ENCODE measurements around the gene DOCK1.

DOCK1 gene

GRCh38 chr10:127089446-127089845, 184.2 kb downstream of the DOCK1 start:
- Histone ChIP-seq H3K27me3 (ENCODE audit: insufficient read depth, low read depth) (no peaks in the 10 kb centered on the region), H4K20me1 (ENCODE audit: insufficient read depth) (no peaks in the 10 kb centered on the region), H3K4me3 (IDR thresholded peaks at IDR 0.05; ENCODE audit: insufficient read depth, low read depth, low read length) (no peak overlapping the region), H3K79me2 (ENCODE audit: insufficient read depth, low read depth) (no peaks in the 10 kb centered on the region), H3K9ac (no peak overlapping the region), H3K36me3 (ENCODE audit: insufficient read depth) (no peaks in the 10 kb centered on the region), H3K4me1 (ENCODE audit: low read depth, poor library complexity, severe bottlenecking) (no peaks in the 10 kb centered on the region), H3K27ac (no peak overlapping the region), H2AFZ (ENCODE audit: low read depth) (no peak overlapping the region), H3K4me2 (no peak overlapping the region)
- TF ChIP-seq CTCF (conservative IDR thresholded peaks at IDR 0.05; ENCODE audit: low read depth, low read length) = no peak

DNA sequence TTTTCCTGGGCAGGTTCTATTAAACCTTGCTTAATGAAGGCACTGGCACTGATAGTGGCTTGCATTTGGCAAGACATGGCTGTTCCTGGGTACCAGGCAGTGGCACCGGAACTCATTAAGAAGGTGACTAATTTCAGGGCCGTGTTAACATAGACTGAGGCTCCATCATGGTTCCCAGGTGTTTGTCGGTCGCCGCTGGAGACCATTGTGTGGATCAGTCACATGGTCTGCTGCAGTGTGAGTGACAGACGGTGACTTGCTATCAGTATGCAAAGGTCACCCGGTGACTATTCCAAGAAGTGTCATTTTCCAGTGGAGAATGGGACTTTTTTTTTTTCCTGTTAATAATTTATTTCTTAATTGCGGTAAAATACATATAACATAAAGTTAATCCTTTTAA, 184.9 kb downstream of the DOCK1 start:
- Histone ChIP-seq H4K20me1 (ENCODE audit: insufficient read depth) (no peaks in the 10 kb centered on the region), H3K4me3 (IDR thresholded peaks at IDR 0.05; ENCODE audit: insufficient read depth, low read depth, low read length) (no peak overlapping the region)

DNA sequence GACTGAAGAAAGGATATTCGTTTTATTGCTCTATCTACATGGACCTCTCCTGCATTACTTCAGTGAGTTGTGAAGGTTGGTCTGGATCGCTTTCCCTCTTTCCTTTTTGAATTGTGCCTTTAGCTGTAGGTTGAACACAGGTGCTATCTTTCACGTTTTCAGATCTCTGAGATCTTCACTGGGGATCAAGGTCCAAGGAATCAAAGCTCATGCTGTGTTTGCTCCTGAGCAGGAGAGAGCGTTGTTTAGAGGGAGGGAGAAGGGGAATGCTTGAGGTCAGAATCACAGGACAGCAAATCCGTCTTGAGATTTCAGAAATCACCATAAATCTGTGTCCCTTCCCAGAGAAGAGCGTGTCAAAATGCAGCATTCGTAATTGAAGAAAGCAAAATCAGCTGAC, 186.1 kb downstream of the DOCK1 start:
- no peaks in the 10 kb centered on the region for H3K4me1 ChIP-seq (ENCODE audit: low read depth, poor library complexity, severe bottlenecking)
- no peak overlapping the region for H3K4me2 ChIP-seq
- H3K36me3 ChIP-seq (ENCODE audit: insufficient read depth) = no peaks in the 10 kb centered on the region
- no peaks in the 10 kb centered on the region for H3K79me2 ChIP-seq (ENCODE audit: insufficient read depth, low read depth)
- H2AFZ ChIP-seq (ENCODE audit: low read depth) = no peak overlapping the region
- H3K4me3 ChIP-seq (IDR thresholded peaks at IDR 0.05; ENCODE audit: insufficient read depth, low read depth, low read length) = no peak overlapping the region
- TF ChIP-seq CTCF (conservative IDR thresholded peaks at IDR 0.05; ENCODE audit: low read depth, low read length) = no peak
- H4K20me1 ChIP-seq (ENCODE audit: insufficient read depth) = no peaks in the 10 kb centered on the region
- no peak overlapping the region for H3K9ac ChIP-seq
- no peak overlapping the region for H3K27ac ChIP-seq
- H3K27me3 ChIP-seq (ENCODE audit: insufficient read depth, low read depth) = no peaks in the 10 kb centered on the region

More for the DNA sequence above, 184.9 kb downstream of the DOCK1 start:
- H3K4me1 ChIP-seq (ENCODE audit: low read depth, poor library complexity, severe bottlenecking) = no peaks in the 10 kb centered on the region
- no peaks in the 10 kb centered on the region for H3K79me2 ChIP-seq (ENCODE audit: insufficient read depth, low read depth)
- H3K9ac ChIP-seq = no peak overlapping the region
- H3K27me3 ChIP-seq (ENCODE audit: insufficient read depth, low read depth) = no peaks in the 10 kb centered on the region
- TF ChIP-seq CTCF (conservative IDR thresholded peaks at IDR 0.05; ENCODE audit: low read depth, low read length) = no peak
- no peak overlapping the region for H2AFZ ChIP-seq (ENCODE audit: low read depth)
- H3K36me3 ChIP-seq (ENCODE audit: insufficient read depth) = no peaks in the 10 kb centered on the region
- no peak overlapping the region for H3K4me2 ChIP-seq
- no peak overlapping the region for H3K27ac ChIP-seq

DNA sequence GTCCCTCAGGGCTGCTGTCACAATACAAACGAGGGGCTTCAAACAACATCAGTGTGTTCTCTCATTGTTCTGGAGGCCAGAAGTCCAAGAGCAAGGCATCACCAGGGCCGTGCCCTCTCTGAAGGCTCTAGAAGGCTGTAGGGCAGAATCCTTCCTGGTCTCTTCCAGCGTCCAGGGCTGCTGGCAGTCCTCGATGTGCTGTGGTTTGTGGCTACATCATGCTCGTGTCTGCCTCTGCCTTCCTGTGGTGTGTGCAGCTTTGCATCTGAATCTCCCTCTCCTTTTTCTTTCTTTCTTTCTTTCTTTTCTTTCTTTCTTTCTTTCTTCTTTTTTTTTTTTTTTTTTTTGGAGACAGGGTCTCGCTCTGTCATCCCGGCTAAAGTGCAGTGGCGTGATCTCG, 187.7 kb downstream of the DOCK1 start:
- Histone ChIP-seq H3K9ac (no peak overlapping the region), H3K36me3 (ENCODE audit: insufficient read depth) (no peaks in the 10 kb centered on the region), H2AFZ (ENCODE audit: low read depth) (no peak overlapping the region), H4K20me1 (ENCODE audit: insufficient read depth) (no peaks in the 10 kb centered on the region), H3K79me2 (ENCODE audit: insufficient read depth, low read depth) (no peaks in the 10 kb centered on the region), H3K4me1 (ENCODE audit: low read depth, poor library complexity, severe bottlenecking) (no peaks in the 10 kb centered on the region), H3K4me2 (no peak overlapping the region), H3K27ac (no peak overlapping the region), H3K27me3 (ENCODE audit: insufficient read depth, low read depth) (no peaks in the 10 kb centered on the region), H3K4me3 (IDR thresholded peaks at IDR 0.05; ENCODE audit: insufficient read depth, low read depth, low read length) (no peak overlapping the region)
- TF ChIP-seq CTCF (conservative IDR thresholded peaks at IDR 0.05; ENCODE audit: low read depth, low read length) = no peak

Measured in KMS-11 (cell line).